Keratinocyte (primary cell): ENCODE measurements around the gene TACR2.

Source experiments
- EZH2 ChIP-seq: IDR thresholded peaks from one replicate; pipeline ENCODE4 v1.6.1; 2012; ENCODE audit warnings: inconsistent platforms, mild to moderate bottlenecking, low read length, moderate library complexity
- TF ChIP-seq, protein P1 (sequence below), 3 experiments: IDR thresholded peaks in 1 of 3; conservative IDR thresholded peaks in 1 of 3; optimal IDR thresholded peaks in 1 of 3; 2 replicates in 2 of 3; 3 replicates in 1 of 3; pipeline versions ENCODE3 to v1.5.1; 2011; ENCODE audit warnings: low read length in 3 of 3, mild to moderate bottlenecking in 3 of 3, moderate library complexity in 2 of 3, control low read depth in 1 of 3, inconsistent platforms in 1 of 3; ENCODE audit not compliant: insufficient read depth in 2 of 3; ENCODE audit errors: extremely low read depth in 1 of 3

DNA sequence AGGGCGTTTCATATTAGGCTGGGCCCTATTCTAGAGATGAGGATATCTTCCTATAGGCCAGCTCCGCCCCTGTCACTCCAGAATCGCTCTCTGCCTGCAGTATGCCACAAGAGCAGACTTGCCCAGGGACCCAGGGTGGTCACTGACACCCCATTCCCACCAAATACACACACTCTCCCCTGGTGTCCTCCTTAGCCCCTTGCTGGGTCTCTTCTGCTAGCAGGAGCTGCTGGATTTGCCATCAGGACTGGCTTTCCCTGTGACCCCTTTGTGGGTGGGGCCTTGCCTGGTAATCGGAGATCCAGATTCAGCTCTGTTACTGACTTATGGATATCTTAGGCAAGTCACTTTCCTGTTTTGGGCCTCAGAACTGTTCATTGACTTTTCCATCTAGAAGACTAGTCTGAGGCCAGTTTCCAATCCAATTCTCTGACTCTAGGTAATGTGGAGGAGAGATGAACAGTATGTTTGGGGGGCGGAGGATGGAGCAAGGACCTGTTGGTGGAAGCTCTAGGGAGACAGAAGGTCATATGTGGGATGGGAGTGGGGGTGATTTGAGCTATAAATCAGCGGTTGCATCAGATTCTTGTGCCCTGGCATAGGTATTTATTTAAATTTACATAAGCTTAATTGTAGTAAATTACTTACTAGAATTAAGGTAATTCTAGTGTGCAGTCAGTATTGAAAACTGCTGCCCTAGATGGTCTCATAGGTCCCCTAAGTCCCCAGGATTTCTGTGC is 36.1 kb upstream of the TACR2 start:
- TF ChIP-seq, protein P1, sequence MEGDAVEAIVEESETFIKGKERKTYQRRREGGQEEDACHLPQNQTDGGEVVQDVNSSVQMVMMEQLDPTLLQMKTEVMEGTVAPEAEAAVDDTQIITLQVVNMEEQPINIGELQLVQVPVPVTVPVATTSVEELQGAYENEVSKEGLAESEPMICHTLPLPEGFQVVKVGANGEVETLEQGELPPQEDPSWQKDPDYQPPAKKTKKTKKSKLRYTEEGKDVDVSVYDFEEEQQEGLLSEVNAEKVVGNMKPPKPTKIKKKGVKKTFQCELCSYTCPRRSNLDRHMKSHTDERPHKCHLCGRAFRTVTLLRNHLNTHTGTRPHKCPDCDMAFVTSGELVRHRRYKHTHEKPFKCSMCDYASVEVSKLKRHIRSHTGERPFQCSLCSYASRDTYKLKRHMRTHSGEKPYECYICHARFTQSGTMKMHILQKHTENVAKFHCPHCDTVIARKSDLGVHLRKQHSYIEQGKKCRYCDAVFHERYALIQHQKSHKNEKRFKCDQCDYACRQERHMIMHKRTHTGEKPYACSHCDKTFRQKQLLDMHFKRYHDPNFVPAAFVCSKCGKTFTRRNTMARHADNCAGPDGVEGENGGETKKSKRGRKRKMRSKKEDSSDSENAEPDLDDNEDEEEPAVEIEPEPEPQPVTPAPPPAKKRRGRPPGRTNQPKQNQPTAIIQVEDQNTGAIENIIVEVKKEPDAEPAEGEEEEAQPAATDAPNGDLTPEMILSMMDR (optimal IDR thresholded peaks at IDR 0.05 in 1 of 3, IDR thresholded peaks at IDR 0.05 in 1 of 3, conservative IDR thresholded peaks at IDR 0.05 in 1 of 3; ENCODE audit: extremely low read depth in 1 of 3, insufficient read depth in 2 of 3, low read length in 3 of 3), result no peak
- TF ChIP-seq EZH2, result no peak
